ENCODE data around the gene FAM168B.

Gene FAM168B

DNA sequence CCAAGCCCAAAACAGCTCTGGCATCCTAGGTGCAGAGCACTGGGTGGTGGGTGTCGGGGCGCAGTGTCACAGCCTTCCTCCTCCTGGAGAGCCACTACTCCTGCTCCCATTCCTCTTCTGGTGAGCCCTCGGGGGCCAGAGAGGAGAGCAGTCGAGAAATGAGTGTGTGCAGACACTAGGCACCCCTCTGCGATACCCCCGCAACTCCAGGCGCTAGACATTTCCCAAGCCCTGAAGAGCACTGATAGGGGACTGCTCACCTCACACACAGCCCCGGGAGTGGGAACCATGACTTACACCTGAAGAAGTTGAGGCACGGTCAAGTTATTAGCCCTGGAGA, 54.2 kb downstream of the FAM168B start:
- DNase-seq (ENCODE audit: low read depth), result no peak
- H3K4me3 ChIP-seq (ENCODE audit: low read depth, low read length), result no peak overlapping the region
- TF ChIP-seq, protein P1, sequence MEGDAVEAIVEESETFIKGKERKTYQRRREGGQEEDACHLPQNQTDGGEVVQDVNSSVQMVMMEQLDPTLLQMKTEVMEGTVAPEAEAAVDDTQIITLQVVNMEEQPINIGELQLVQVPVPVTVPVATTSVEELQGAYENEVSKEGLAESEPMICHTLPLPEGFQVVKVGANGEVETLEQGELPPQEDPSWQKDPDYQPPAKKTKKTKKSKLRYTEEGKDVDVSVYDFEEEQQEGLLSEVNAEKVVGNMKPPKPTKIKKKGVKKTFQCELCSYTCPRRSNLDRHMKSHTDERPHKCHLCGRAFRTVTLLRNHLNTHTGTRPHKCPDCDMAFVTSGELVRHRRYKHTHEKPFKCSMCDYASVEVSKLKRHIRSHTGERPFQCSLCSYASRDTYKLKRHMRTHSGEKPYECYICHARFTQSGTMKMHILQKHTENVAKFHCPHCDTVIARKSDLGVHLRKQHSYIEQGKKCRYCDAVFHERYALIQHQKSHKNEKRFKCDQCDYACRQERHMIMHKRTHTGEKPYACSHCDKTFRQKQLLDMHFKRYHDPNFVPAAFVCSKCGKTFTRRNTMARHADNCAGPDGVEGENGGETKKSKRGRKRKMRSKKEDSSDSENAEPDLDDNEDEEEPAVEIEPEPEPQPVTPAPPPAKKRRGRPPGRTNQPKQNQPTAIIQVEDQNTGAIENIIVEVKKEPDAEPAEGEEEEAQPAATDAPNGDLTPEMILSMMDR (IDR thresholded peaks at IDR 0.05; ENCODE audit: low read depth, low read length, missing control alignments), result no peak

DNA sequence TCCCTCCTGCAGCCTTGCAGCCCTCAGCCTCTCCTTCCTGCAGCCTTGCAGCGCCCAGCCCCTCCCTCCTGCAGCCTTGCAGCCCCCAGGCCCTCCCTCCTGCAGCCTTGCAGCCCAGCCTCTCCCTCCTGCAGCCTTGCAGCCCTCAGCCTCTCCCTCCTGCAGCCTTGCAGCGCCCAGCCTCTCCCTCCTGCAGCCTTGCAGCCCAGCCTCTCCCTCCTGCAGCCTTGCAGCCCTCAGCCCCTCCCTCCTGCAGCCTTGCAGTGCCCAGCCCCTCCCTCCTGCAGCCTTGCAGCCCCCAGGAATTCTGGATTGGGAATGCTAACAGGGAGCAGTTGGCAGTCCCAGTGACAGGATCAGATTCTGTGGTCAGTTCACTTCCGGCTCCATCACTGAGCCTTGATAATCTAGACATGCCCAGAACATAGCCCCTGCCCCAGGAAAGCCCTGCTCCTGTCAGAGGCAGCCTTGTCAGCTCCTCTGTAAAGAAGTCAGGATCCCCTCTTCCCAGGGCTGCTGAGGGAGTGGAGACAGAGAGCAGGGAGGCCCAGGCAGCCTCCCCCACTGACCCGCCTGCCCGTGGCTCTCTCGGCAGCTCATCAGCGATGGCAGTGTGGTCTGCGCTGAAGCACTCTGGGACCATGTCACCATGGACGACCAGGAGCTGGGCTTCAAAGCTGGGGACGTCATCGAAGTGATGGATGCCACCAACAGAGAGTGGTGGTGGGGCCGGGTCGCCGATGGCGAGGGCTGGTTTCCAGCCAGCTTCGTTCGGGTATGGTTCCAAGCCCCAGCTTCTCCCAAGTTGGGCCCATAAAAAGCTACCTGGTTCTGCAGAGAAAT, 54.8 kb downstream of the FAM168B start:
- no peak overlapping the region for H3K4me3 ChIP-seq (ENCODE audit: low read depth, low read length)
- DNase-seq (ENCODE audit: low read depth), result no peak
- TF ChIP-seq, protein P1 (IDR thresholded peaks at IDR 0.05; ENCODE audit: low read depth, low read length, missing control alignments), result no peak

DNA sequence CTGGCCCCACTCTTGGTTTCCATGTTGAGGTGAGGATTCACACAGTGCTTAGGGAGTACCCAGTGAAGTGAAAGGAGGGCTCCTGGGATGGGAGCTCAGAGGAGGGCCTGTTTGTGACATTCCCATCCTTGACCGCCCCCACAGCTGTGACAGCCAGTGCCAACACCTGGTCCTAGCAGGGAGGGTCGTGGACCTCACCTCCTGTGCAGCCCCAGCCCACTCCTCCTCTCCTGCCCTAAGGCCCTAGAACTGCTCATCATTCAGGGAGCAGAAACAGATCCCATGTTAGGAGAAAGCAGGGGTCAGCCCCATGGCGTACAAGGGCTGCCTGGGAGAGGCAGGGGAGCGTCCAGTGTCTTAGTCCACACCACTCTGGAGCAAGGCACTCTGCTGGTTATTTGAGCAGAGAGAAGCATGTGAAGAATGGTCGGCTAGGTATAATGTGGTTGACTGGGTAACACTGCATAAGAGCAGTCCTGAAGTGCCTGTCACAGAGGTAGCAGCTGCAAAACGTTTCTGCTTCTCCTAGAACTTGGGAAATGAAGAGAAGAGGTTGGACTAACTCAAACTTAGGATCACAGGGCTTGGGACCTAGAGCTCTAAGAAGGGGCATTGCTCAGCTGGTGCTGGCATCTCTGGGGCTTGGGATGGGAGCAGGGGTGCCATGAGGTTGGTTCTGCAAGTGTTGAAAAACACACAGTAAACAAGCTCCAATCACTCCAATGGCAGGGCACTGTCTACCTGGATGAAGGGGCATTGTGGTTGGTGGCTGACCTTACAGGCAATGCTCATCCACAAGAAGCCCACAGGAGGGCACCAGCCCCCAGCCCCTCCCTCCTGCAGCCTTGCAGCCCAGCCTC, 55.6 kb downstream of the FAM168B start:
- TF ChIP-seq, protein P1 (IDR thresholded peaks at IDR 0.05; ENCODE audit: low read depth, low read length, missing control alignments), result no peak
- DNase-seq (ENCODE audit: low read depth), result no peak

DNA sequence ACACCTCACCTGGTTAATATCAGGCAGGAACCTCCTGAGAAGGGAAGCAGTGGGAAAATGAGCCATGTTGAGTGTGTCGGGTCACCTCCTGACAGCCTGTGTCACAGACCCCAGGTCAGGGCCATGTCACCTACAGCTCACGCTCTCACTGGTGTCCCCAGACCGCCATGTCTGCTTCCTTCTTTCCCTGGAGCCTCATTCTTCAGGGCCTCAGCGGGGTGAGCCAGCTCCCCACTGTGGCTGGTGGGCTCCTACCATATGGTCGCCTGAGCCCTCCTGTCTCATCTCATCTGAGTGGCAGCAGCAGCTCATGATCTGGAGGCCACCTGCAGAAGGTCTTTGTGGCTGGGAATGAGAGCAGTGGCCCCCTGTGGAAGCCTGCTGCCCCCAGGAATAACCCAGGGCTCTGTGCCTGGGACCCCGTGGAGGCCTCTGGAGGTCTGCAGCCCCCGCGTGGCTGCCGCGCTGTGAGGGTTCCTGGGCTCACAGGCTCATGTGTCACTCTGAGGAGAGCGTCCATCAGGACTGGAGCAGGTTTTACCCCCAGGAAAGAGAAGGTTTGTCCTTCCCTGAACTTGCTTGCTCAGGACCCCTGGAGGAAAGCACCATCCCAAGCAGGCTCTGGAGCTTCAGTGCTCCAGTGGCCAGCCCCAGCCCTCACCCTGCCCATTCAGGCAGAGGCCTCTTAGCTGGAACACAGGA, 56.4 kb downstream of the FAM168B start:
- TF ChIP-seq, protein P1 (IDR thresholded peaks at IDR 0.05; ENCODE audit: low read depth, low read length, missing control alignments), result no peak
- H3K4me3 ChIP-seq (ENCODE audit: low read depth, low read length), result no peak overlapping the region
- no peak for DNase-seq (ENCODE audit: low read depth)

More for the DNA sequence above, 55.6 kb downstream of the FAM168B start:
- no peak overlapping the region for H3K4me3 ChIP-seq (ENCODE audit: low read depth, low read length)

DNA sequence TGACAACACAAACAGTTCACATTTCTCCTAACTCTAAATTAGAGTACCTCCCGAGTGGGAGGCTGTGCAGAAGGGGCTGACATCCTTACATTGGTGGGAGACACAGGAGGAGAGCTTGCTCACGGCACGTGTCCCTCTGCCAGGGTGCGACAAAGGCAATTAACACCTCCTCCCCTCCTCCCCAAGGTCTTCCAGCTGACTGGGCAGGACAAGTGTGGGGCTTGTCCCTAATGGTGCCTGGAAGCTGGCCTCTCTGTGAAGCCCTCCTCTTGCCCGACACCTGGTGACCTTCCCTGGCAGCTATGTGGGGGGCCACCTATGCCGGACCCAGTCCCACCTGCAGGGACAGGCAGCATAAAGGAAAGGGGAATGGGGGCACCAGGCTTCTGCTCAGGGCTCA, 57.0 kb downstream of the FAM168B start:
- no peak for DNase-seq (ENCODE audit: low read depth)
- H3K4me3 ChIP-seq (ENCODE audit: low read depth, low read length), result no peak overlapping the region
- TF ChIP-seq, protein P1 (IDR thresholded peaks at IDR 0.05; ENCODE audit: low read depth, low read length, missing control alignments), result no peak

DNA sequence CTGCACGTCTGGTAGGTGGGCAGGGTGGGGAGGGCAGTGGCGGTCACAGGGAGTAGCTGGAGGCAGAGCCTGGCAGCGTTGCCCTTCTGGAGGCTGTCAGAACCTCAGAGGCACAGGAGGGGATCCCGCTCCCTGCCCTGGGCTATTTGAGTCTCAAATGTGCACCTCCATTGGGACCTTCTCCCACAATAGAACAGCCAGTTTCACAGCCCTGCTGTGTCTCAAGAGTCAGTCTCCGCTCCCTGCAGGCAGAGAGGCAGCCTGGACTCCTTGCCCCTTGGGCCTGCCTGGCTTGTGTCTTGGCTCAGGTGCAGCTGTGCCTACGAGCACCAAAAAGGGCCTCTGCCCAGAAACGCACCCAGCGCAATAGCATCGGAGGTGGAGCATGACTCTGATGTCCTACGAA, 57.4 kb downstream of the FAM168B start:
- DNase-seq (ENCODE audit: low read depth), result no peak
- TF ChIP-seq, protein P1 (IDR thresholded peaks at IDR 0.05; ENCODE audit: low read depth, low read length, missing control alignments), result no peak
- no peak overlapping the region for H3K4me3 ChIP-seq (ENCODE audit: low read depth, low read length)
